MM.1S (cell line): ENCODE measurements around the gene MBL2.

ENCODE experiments used
- DNase-seq: peaks from one replicate; pipeline ENCODE4 v3.0.0-alpha.2; 2015
- H2AFZ ChIP-seq: fragments of 300-600 bp; sonication (generic); 2 replicates; pipeline ENCODE4 v1.6.0; 2016; ENCODE audit warnings: antibody characterized with exemption, low read length
- H3F3A ChIP-seq: fragments of 300-600 bp; sonication (generic); 2 replicates; pipeline ENCODE4 v1.6.1; 2016; ENCODE audit warnings: mild to moderate bottlenecking, antibody characterized with exemption, low read length, moderate library complexity, mixed read lengths; ENCODE audit not compliant: insufficient read depth
- H3K27ac ChIP-seq: fragments of 300-600 bp; sonication (generic); 2 replicates; pipeline ENCODE4 v1.5.1; 2016; ENCODE audit warnings: mild to moderate bottlenecking, low read length
- H3K27me3 ChIP-seq: fragments of 300-600 bp; sonication (generic); replicated peaks from 2 replicates; pipeline ENCODE4 v1.6.0; 2016; ENCODE audit warnings: low read length; ENCODE audit not compliant: insufficient read depth
- H3K36me3 ChIP-seq: fragments of 300-600 bp; sonication (generic); replicated peaks from 2 replicates; pipeline ENCODE4 v1.6.1; 2016; ENCODE audit warnings: mild to moderate bottlenecking, low read length, mixed read lengths; ENCODE audit not compliant: insufficient read depth
- H3K4me1 ChIP-seq: fragments of 300-600 bp; sonication (generic); 2 replicates; pipeline ENCODE4 v1.6.1; 2016; ENCODE audit warnings: low read length, mixed read lengths
- H3K4me2 ChIP-seq: fragments of 300-600 bp; sonication (generic); 2 replicates; pipeline ENCODE4 v1.6.0; 2016; ENCODE audit warnings: low read depth, low read length
- H3K4me3 ChIP-seq: fragments of 300-600 bp; sonication (generic); 2 replicates; pipeline ENCODE4 v1.5.1; 2016; ENCODE audit warnings: low read length, mixed read lengths
- H3K79me2 ChIP-seq: fragments of 300-600 bp; sonication (generic); 2 replicates; pipeline ENCODE4 v1.6.1; 2016; ENCODE audit warnings: mixed run types, low read length, mixed read lengths
- H3K9ac ChIP-seq: fragments of 300-600 bp; sonication (generic); 2 replicates; pipeline ENCODE4 v1.6.1; 2016; ENCODE audit warnings: low read length, mixed read lengths
- H3K9me2 ChIP-seq: fragments of 300-600 bp; sonication (generic); replicated peaks from 2 replicates; pipeline ENCODE4 v1.6.1; 2016; ENCODE audit warnings: mild to moderate bottlenecking, low read length, mixed read lengths; ENCODE audit not compliant: insufficient read depth
- H3K9me3 ChIP-seq: fragments of 300-600 bp; sonication (generic); replicated peaks from 2 replicates; pipeline ENCODE4 v1.6.1; 2016; ENCODE audit warnings: mild to moderate bottlenecking, low read length, mixed read lengths; ENCODE audit not compliant: insufficient read depth
- H4K20me1 ChIP-seq: fragments of 300-600 bp; sonication (generic); 2 replicates; pipeline ENCODE4 v1.6.1; 2016; ENCODE audit warnings: mild to moderate bottlenecking, low read length, moderate library complexity, mixed read lengths; ENCODE audit not compliant: insufficient read depth
- EZH2 ChIP-seq: fragments of 300-600 bp; sonication (generic); optimal IDR thresholded peaks from 2 replicates; pipeline ENCODE3; 2017; ENCODE audit warnings: low read depth, mild to moderate bottlenecking, antibody characterized with exemption, low read length, mixed read lengths
- EZH2phosphoT487 ChIP-seq: fragments of 300-600 bp; sonication (generic); IDR thresholded peaks from 2 replicates; pipeline ENCODE4 v1.6.1; 2018; ENCODE audit warnings: antibody characterized with exemption, low read length
- TF ChIP-seq, protein P1 (sequence below): fragments of 300-600 bp; sonication (generic); IDR thresholded peaks from 2 replicates; pipeline ENCODE4 v1.5.1; 2016; ENCODE audit warnings: antibody characterized with exemption, low read length, mixed read lengths

The MBL2 gene

DNA sequence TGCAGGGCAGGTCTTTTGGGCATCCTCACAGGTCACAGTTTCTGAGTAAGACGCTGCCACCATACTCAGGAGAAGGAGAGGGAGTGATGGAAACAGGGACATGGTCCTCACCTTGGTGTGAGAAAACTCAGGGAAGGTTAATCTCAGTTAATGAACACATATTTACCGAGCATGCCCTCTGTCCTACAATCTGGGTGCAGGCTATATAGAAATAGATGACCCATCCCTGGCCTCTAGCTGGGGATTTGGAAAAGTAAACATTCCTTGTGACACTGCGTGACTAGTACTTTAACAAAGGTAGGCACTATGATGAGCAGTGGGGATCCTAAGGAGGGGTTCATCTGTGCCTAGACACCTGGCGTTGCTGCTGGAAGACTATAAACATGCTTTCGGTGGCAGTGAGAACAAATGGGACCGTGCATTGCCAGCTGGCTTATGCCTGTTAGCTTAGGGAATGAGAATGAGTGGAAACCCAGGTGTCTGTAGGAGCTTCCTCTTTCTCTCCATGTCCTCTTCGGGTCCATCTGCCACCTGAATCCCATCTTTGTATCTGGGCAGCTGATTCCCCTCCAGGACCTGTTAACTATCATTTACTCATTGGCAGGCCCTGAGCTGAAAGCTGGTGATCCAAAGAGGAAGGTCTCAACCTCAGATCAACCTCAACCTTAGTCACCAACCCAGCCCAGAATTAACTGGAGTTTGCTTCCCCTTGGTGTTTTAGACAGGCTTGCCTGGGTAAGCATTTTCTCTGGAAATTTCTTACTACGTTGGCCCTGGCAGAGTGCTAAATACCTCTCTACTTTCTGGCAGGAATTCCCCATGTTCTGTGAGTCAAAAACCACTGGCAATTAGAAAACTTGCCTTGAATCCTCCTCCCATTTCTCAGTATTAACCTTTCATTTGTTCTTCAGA is 794 bp downstream of the MBL2 start:
- H2AFZ ChIP-seq, result no peak overlapping the region
- TF ChIP-seq, protein P1, sequence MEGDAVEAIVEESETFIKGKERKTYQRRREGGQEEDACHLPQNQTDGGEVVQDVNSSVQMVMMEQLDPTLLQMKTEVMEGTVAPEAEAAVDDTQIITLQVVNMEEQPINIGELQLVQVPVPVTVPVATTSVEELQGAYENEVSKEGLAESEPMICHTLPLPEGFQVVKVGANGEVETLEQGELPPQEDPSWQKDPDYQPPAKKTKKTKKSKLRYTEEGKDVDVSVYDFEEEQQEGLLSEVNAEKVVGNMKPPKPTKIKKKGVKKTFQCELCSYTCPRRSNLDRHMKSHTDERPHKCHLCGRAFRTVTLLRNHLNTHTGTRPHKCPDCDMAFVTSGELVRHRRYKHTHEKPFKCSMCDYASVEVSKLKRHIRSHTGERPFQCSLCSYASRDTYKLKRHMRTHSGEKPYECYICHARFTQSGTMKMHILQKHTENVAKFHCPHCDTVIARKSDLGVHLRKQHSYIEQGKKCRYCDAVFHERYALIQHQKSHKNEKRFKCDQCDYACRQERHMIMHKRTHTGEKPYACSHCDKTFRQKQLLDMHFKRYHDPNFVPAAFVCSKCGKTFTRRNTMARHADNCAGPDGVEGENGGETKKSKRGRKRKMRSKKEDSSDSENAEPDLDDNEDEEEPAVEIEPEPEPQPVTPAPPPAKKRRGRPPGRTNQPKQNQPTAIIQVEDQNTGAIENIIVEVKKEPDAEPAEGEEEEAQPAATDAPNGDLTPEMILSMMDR, result no peak
- TF ChIP-seq EZH2 (no peak), EZH2phosphoT487 (no peak)
- H3K79me2 ChIP-seq, result no peaks in the 10 kb centered on the region
- H3K4me3 ChIP-seq, result no peak overlapping the region
- no peak overlapping the region for H3K27ac ChIP-seq
- no peaks in the 10 kb centered on the region for H3K9me3 ChIP-seq
- no peaks in the 10 kb centered on the region for H3K9me2 ChIP-seq
- H4K20me1 ChIP-seq, result no peaks in the 10 kb centered on the region
- H3K27me3 ChIP-seq, result no peaks in the 10 kb centered on the region
- DNase-seq, result no peak
- H3K4me2 ChIP-seq, result no peak overlapping the region
- H3K36me3 ChIP-seq, result no peaks in the 10 kb centered on the region
- H3F3A ChIP-seq, result no peaks in the 10 kb centered on the region
- peaks cover 5% of the 10 kb centered on the region; the same call in 1 of the 2 replicates for H3K4me1 ChIP-seq
- no peak overlapping the region for H3K9ac ChIP-seq

DNA sequence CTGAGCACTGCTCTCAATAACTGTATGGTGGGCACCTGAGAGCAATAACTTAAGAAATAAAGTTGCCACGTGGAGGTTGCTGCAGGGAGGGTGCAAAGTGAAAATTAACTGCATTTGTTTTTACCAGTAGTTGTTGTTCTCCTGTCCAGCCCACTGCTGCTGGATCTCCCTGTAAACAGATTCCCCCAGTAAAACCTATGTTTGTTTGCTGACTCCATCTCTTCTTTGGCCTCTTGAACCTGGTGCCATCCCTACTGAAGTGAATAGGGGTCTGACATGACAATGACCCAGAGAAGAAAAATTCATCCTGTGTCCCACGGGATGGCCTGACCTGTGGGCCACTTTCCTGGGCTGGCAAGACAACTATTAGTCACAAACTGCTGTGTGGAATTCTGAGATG is 1.7 kb downstream of the MBL2 start:
- TF ChIP-seq EZH2 (no peak), EZH2phosphoT487 (no peak)
- TF ChIP-seq, protein P1, result no peak
- Histone ChIP-seq H2AFZ (no peak overlapping the region), H3K36me3 (no peaks in the 10 kb centered on the region)

DNA sequence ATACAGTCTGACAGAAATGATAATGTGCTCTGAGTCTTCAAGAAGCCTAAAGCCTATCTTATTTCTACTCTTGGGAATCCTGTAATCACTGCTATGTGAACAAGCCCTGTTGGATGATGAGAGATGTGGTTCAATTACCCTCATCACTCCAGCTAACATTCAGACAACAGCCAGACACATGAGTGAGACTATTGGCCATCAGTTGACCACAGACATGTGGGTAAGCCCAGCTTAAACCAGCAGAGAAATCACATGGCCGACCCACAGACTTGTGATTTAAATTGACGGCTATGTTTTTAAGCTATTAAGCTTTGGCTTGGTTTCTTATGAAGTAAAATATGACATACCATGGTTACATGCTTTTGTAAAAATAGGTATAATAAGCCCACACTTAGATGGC is 2.6 kb downstream of the MBL2 start:
- H3K79me2 ChIP-seq, result no peaks in the 10 kb centered on the region
- H4K20me1 ChIP-seq, result no peaks in the 10 kb centered on the region
- H3K4me1 ChIP-seq, result peaks cover 5% of the 10 kb centered on the region; the same call in 1 of the 2 replicates
- no peak for DNase-seq
- H3K27me3 ChIP-seq, result no peaks in the 10 kb centered on the region
- H3K9ac ChIP-seq, result no peak overlapping the region
- no peaks in the 10 kb centered on the region for H3K9me2 ChIP-seq
- H3K4me3 ChIP-seq, result no peak overlapping the region
- H3K27ac ChIP-seq, result no peak overlapping the region
- no peak for TF ChIP-seq EZH2phosphoT487
- no peaks in the 10 kb centered on the region for H3K36me3 ChIP-seq
- H3K9me3 ChIP-seq, result no peaks in the 10 kb centered on the region
- H2AFZ ChIP-seq, result no peak overlapping the region
- H3F3A ChIP-seq, result no peaks in the 10 kb centered on the region
- H3K4me2 ChIP-seq, result no peak overlapping the region

More for the DNA sequence above, 1.7 kb downstream of the MBL2 start:
- Histone ChIP-seq H3K9ac (no peak overlapping the region), H3K27ac (no peak overlapping the region), H3K4me2 (no peak overlapping the region), H3K9me2 (no peaks in the 10 kb centered on the region), H3F3A (no peaks in the 10 kb centered on the region), H3K9me3 (no peaks in the 10 kb centered on the region), H4K20me1 (no peaks in the 10 kb centered on the region), H3K27me3 (no peaks in the 10 kb centered on the region), H3K4me3 (no peak overlapping the region), H3K79me2 (no peaks in the 10 kb centered on the region), H3K4me1 (peaks cover 5% of the 10 kb centered on the region; the same call in 1 of the 2 replicates)
- DNase-seq, result no peak

DNA sequence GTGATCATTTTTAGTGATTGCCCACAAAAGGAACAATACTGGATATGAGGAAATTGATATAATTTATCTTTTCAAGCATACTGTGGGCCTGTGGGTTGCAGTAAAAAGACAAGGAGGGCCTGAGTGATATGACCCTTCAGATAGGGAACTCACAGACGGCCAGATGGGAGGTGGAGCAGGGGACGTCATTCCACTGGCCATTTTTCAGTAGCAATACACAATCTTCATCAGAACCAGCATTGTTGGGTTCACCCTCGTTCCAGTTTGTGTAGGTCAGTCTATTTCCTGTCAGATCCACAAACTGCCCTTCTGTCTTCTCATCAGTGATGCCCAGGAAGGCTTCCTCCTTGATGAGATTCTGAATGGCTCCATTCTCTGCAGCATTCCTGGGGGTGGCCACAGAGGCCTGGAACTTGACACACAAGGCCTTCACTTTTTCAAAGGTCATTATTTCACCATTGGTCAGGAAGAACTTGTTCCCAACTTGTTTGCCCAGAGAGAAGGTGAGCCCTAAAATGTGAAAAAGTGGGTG is 4.5 kb downstream of the MBL2 start:
- H3K4me1 ChIP-seq, result peaks cover under 1% of the 10 kb centered on the region; the same call in 1 of the 2 replicates
- no peak overlapping the region for H3K9ac ChIP-seq
- no peak overlapping the region for H3K27ac ChIP-seq
- H3K9me2 ChIP-seq, result no peaks in the 10 kb centered on the region
- H3F3A ChIP-seq, result no peaks in the 10 kb centered on the region
- no peak overlapping the region for H3K4me2 ChIP-seq
- H2AFZ ChIP-seq, result no peak overlapping the region
- no peaks in the 10 kb centered on the region for H3K79me2 ChIP-seq
- no peaks in the 10 kb centered on the region for H4K20me1 ChIP-seq
- no peak for TF ChIP-seq EZH2phosphoT487
- DNase-seq, result no peak
- H3K4me3 ChIP-seq, result no peak overlapping the region
- H3K9me3 ChIP-seq, result no peaks in the 10 kb centered on the region
- no peaks in the 10 kb centered on the region for H3K27me3 ChIP-seq
- no peaks in the 10 kb centered on the region for H3K36me3 ChIP-seq
